HG02981 (cell line): Measurements from ENCODE around the gene CDH2.

Experiments used
- ATAC-seq: cut with Tn5 transposase; IDR thresholded peaks from one replicate; pipeline ENCODE4 v1.9.1; 2021; ENCODE audit warnings: mild to moderate bottlenecking, moderate library complexity; ENCODE audit not compliant: unreplicated experiment

CDH2 gene

DNA sequence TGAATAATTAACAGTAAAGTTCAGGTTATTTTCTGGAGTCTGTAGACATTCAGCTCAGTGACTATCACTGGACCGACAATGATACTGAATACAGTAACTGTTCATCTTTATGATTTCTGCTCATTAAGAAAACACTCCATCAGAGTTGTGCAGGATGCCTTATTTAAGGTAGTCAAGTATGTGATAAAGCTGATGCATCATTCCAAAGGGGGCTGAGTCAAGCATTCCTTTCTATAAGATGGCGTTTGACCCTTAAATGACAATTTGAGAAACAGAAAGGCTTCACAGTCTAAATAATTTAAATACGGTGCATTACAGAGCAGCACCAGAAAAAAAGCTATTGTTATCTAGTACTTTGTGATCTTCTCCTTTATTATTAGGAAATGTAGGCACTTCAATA, 131.1 kb downstream of the CDH2 start:
- no peak for ATAC-seq

DNA sequence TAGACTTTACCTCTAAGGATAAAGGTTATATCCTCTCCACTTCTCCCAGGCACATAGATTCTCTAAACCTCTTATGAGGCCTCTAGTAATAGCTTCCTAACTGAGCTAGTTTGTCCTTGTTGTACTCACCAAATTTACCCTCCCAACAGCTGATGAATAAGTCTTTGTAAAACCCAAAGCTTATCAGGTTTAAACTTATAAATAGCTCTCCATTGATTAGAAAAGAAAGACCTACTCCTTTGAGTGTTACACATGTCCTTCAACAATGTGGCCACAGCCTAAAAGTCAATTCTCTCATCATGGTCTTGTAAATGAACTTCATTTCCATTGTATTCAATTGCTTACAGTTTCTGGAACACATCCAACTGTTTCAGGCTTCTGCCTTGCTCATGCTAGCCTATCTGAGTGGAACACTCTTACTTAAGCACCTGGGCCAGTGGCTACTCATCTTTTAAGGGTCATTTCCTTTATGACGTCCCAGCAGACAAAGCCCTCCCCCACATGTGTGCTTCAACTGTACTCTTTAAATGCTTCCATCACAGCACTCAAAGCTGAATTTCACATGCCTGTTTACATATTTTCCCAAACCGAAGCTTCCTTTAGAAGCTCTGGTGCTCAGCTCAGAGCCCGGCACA, 131.6 kb downstream of the CDH2 start:
- no peak for ATAC-seq

DNA sequence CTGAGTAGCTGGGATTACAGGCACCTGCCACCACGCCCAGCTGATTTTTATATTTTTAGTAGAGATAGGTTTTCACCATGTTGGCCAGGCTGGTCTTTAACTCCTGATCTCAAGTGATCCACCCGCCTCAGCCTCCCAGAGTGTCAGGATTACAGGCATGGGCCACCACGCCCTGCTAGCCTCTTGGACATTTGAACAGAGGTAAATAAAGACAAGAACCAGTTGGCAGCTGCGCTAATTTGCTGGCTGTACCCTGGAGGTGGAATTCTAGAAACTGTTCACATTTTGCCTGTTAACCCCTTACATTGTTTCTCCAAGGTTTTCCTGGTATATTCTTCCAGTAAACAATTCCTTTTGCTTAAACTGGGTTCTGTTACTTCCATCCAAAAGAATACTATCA, 132.9 kb downstream of the CDH2 start:
- no peak for ATAC-seq

DNA sequence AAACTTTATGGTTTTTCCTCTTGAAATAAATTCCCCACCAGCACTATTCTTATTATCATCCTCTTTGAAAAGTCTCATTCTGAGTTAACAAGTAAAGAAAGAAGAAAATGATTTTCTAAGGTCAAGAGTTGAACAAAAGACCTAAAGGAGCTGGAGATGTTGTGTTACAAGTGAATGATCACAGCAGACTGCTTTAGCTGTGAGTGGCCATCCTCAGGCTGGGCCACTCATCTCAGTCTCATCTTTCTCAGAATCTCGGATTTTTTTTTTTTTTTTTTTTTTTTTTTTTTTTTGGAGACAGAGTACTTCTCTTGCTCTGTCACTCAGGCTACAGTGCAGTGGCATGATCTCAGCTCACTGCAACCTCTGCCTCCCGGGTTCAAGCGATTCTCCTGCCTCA, 133.3 kb downstream of the CDH2 start:
- ATAC-seq = no peak

DNA sequence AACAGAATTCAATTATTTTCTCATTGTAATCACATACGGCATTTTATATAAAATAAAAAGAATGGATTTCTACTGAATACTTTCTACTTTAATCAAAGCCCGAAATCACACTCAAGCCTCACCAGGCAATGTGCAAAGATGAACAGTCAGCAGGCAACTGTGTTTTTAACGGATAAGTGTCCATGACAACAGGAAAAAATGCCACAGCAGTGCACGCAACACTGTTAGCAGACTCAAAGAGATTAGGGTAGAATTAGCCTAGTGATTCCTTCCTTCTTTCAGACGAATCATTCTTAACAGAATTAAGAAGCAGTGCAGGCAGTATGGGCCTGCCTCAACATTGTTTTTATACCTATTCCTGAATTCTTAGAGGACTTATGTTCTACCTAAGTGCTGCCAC, 135.6 kb downstream of the CDH2 start:
- no peak for ATAC-seq

DNA sequence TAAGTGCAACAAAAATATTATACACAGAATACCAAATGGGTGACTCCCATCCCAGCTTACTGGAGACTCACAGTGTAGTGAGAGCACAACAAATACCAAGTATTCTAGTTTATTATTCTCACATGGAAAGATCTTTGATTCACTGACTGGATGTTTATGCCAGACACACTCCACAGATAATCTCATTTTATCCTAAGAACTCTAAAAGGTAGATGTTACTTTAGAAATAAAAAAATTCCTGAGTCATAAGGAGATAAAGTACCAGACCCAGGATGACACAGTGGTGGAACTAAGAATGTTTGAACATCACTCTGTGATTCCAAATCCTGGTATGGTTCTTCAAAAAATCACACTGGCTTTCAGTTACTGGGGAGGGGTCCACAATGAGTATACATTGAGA, 136.2 kb downstream of the CDH2 start:
- ATAC-seq = no peak

DNA sequence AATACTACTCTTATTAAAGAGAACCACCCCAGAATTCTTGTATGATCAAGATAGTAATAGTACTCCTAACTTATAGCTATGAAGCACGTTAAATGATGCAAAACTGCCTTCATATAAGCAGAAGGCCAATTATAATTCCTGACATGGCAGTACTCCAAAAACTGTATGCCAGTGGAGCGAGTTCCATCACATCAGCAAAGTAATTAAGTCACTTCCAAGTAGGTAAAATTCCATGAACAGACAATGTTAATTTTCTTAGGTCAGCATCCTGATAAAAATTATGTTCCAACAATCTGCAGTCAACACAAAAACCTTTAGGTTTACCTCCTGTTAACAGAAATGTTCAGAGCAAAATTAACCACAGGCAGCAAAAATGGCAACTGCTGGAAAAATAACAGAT, 136.7 kb downstream of the CDH2 start:
- no peak for ATAC-seq

DNA sequence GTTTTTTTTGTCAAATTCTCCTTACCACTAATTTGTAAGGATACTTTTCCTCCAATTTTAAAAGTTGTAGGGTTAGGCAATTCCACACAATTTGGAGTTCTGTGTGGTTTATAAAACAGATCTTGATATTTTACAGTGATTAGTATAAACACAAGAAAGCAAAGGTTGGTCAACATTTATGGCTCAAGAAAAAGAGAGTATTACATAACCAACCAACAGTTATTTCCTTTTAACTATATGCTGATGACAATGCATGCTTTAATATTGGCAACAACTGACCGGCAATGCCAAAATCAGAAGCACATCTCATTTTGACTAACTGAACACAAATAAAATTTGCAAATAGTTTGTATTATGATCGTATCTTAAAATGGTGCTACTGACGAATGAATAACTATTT, 137.2 kb downstream of the CDH2 start:
- ATAC-seq = no peak

DNA sequence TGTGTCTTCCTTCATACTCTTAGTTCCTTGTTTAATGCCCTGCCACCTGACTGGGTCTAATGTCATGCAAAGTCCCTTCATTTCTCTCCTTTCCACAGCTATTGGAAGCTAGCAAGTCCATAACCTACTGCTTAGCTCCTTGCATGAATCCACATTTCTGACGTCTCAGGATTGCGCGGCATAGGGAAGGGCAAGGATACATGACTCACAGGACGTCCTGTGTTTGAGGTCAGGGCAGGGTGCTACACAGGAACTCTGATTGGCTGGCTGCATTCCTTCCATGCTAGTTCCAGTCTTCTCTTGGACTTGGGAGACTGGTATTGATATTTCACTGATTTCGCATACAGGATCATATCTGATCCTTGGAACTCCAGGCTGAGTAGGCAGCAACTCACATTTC, 137.9 kb downstream of the CDH2 start:
- no peak for ATAC-seq

DNA sequence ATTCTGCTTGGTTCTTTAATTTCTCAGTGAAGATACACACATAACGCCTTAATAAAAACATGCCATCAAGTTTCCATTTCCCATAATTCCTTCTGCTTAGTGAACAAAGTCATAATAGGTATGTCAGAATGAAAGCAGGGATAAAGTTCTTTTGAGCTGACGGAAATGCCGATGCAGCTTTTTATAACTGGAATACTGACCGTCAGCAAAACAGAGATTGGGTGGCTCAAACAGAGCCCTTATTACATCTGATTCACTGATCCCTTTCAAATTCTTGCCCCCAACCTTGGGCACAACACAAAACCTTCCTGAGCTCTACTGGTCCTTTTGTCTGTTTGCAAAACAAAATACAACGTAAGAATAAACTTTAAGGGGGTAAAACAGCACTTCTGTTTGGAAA, 140.4 kb downstream of the CDH2 start:
- ATAC-seq = no peak

DNA sequence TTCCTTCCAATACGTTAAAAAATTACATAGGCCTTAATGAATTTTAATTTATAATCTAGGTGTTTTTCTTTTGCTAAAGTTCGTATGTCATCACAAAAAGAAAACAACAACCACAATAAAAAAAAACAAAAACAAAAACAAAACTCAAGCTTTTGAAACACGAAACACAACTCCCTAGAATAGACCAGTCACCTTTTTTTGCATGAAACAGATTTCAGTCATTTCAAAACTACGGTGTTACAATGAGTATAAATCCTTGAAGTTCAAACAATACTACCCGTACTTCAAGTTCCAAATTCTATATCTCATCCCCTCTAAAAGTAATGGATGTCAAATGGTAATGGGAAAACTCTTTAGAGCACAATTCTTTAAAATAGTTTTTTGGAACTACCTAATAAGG, 142.4 kb downstream of the CDH2 start:
- ATAC-seq = no peak

DNA sequence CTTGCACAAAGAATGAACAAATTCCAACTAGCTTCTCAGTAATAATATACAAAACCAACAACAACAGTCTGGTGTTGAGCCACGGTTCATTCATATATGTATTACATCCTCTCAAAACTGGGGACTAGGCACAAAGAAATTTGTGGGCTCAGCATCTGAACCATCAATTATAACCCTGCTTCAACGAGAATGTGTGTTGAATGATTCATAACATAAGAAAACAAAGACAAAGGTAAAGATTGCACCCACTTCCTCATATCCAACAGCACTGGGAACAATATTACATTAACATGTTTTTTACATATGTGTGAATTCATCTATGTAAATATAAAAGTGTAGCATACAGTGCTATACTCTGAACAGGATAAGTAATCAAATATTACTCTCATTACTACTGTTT, 144.8 kb downstream of the CDH2 start:
- ATAC-seq = no peak

DNA sequence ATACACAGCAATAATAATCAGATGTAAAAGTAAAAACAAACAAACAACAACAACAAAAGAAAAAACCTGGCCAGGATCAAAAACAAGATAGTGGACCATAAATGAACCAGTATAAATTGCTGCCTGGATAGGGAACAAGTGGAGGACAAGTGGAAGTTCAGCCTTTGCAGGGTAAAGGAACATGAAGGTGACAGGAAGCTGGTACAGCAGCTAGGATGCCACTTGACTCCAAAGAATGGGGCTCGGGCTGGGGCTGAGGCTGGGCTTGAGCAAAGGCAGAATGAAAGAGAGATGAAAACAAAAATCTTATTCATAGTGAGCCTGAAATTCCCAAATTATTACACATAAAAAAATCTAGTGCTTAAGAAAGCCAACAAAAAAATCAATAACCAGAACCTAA, 146.5 kb downstream of the CDH2 start:
- ATAC-seq = no peak

DNA sequence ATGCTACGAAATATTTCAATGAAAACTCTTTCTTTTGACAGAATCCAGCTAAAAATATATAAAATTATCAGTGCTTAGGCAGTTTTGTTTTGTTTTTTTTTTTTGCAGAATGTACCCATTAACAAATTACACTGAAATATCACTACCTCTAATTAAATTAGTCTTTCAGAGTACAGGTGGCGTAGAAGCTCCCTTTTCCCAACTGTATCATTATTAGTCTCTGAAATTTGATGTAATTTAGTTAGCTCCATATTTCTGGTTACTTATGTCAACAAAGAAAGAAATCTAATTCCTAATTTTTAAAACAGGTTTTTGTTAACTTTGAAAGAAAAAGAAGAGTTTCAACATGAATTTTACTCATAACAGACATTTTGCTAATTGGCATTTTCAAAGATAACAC, 149.2 kb downstream of the CDH2 start:
- no peak for ATAC-seq

DNA sequence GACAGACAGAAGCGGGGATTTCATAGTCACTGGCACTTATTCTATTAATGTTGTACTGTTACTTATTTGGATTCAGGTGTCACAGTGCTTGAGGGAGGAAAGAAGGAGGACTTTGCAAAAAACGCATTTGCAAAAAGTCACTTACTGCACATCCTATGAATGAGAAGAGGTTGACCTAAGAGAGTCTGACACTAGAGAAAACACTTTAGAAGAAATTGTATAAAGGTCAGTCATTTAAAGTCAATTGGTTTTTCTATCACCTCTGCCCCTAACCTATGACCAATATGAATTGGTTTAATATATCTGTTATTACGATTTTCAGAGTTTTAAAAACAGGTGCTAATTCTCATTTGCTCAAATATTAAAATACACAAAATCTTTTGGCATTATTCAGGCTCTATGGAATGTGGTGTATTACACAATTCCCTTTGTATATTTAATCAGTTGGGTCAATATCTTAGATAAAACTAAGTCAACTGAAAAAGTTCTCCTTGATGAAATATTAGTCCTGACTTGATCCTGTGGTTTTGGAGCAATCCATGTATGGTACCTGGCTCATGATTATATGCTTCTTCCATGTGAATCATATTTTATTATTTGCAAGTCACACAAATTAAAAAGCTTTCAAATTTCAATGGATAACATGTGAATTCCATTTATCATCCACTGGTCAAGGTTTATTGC, 157.4 kb downstream of the CDH2 start:
- no peak for ATAC-seq

DNA sequence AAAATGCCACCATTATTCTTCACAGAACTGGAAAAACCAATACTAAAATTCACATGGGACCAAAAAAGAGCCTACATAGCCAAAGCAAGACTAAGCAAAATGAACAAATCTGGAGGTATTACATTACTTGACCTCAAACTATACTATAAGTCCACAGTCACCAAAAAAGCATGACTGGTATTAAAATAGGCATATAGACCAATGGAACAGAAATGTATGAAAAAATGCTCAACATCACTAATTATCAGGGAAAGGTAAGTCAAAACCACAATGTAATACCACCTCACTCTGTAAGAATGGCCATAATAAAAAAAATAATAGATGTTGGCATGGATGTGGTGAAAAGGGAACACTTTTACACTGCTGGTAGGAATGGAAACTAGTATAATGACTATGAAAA, 158.6 kb downstream of the CDH2 start:
- no peak for ATAC-seq

DNA sequence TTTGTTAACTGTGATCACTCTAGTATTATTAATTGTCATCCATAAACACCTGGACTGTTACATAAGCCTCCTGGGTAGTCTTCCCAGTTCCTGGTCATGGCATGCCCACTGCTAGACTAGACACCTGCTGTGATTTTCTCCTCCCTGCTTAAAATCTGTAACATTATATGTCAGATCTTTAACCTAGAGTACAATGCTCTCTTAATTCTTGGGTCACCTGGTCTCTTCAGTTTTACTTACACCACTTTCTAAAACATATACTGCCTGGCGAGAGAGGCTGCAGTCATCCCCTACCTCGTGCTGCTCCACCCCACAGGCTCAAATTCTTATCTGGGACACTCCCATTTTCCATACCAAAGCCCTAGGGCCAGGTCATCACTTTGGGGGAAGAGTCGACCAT, 161.3 kb downstream of the CDH2 start:
- ATAC-seq = no peak

DNA sequence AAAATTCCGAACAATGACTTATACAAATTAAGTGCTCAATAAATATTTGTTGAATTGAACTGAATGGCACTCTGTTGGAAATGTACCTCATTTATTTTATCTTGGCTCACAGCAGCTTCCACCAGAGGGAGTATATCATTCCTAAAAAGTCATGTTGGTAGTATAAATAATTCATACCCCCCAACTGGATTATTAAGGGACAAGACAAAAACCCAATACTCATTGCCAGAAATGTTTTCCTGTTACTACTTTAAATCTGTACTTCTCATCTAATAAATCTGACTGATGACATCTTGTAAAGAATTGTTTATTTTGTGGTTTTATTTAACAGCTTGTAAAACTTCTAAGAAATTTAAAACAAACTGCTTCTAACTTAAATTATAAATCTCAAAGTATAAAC, 163.9 kb downstream of the CDH2 start:
- ATAC-seq = no peak

DNA sequence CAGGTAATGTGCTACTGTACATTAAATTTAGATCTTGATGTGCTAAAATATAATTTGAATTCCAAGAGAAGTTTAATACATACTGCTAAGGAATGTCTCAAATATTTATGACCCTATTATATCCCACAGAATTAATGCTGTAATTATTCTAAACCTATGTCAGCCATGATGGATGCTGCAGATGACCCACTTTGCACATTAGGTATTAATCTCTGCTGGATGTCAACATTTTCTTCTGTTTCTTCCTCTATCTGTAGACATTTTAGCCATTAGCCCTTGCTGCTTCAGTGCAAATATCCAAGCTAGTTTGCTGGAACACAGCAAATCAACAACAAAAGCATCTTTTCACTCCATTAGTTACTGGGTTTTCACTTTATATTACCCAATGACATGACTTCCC, 164.6 kb downstream of the CDH2 start:
- ATAC-seq = no peak

DNA sequence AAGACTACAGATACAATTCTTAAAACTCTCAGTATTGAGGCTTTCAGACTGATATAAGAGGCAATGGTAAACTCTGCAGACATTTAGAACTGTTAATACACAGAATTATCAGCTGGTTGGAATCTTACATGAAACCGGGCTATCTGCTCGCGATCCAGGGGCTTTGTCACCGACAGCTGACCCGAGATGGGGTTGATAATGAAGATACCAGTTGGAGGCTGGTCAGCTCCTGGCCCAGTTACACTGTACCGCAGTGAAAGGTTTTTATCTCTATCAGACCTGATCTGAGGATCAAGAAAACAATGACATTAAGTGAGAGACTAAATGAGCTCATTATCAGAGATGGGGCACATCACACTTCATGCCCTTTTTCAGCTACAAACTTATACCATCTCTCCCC, 167.3 kb downstream of the CDH2 start:
- no peak for ATAC-seq

DNA sequence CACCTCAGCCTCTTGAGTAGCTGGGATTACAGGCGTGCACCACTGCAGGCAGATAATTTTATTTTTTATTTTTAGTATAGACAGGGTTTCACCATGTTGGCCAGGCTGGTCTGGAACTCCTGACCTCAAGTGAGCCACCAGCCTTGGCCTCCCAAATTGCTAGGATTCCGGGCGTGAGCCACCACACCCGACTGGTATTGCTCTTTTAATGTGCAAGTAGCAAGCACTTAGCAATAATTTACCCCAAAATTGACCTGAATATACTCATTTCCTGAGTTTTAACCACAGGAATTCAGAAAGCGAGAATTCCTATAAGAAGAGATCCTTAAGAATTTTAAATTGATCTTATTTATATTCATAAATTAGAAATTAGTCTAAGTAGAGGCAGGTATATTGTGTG, 169.1 kb downstream of the CDH2 start:
- no peak for ATAC-seq

DNA sequence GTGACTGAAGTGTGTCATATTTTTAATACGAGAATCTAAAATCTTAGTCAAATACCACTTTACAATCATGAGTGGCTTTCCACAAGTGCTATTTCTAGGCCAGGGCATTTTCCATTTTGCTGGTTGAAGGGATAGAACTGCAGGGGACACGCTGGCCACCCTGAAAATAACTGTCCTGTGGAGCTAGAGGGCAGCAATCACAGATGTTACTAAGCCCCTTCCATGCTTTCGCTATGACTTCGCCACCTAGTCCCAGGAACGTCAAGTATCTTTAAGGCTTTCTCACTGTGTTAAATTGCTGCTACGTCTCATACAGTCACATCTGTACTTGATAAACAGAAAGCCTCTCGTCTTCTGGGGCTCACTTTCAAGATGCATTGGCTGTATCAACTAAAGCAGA, 171.8 kb downstream of the CDH2 start:
- no peak for ATAC-seq

DNA sequence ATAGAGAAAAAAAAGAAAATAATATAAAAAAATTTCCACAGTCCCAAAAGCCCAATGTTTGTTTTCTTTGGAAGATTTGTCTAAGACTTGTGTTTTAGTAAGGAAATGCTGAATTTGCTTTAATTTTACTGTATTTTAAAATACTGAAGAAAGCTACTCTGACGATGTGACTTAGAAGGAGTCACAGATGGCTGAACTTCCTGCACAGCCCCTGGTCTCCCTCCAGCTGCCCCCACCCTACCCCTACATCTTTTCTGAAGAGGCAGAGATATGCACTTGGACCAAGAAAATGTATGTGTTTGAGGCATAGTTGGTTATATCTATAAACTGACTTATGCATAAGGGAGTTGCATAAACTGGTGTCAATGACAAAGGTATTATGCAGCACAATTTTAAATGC, 172.3 kb downstream of the CDH2 start:
- ATAC-seq = no peak
